B cell (primary cell): Measurements from ENCODE around the gene SLC44A4. TPM values are rescaled to one million over a fixed set of nuclear protein-coding genes. Genes with fewer than 3 reads are reported as not detected.

Source experiments
- ATAC-seq: fragments of 200-7000 bp; cut with Tn5 transposase; one replicate; pipeline ENCODE4 v1.10.0; 2021; ENCODE audit warnings: low read depth, mild to moderate bottlenecking, moderate number of reproducible peaks, moderate library complexity
- CTCF ChIA-PET: fragments of 350-600 bp; sonication (Branson Sonifier 250); formaldehyde crosslinking; loops from one replicate; lab custom pipeline; 2021; ENCODE audit warnings: antibody characterized with exemption, inconsistent platforms; lab: Charles Lee
- POLR2A ChIA-PET: fragments of 350-600 bp; sonication (Branson Sonifier 250); formaldehyde crosslinking; loops from one replicate; lab custom pipeline; 2021; ENCODE audit warnings: antibody characterized with exemption; lab: Charles Lee
- DNase-seq: peaks from one replicate; pipeline ENCODE4 v3.0.0; 2013
- H2AFZ ChIP-seq: 2 replicates; pipeline ENCODE4 v1.6.1; 2012; ENCODE audit warnings: mild to moderate bottlenecking, low read depth, low read length; ENCODE audit not compliant: insufficient read depth, poor library complexity, severe bottlenecking
- H3K27ac ChIP-seq, 2 donors: 1 replicate in 1 of 2; 2 replicates in 1 of 2; pipeline ENCODE4 v1.5.1; 2012 to 2013; ENCODE audit warnings: low read length in 2 of 2, mild to moderate bottlenecking in 2 of 2, moderate library complexity in 1 of 2
- H3K27me3 ChIP-seq, 4 experiments: fragments of 200-600 bp in 1 of 4; sonication (generic) in 1 of 4; replicated peaks in 1 of 4; 1 replicate in 2 of 4; 2 replicates in 2 of 4; pipeline versions ENCODE4 v1.6.1 to v1.7.0; 2013 to 2016; ENCODE audit warnings: low read length in 3 of 4, mild to moderate bottlenecking in 2 of 4, mixed read lengths in 1 of 4, moderate library complexity in 1 of 4; ENCODE audit not compliant: insufficient read depth in 4 of 4, control insufficient read depth in 3 of 4; ENCODE audit errors: control extremely low read depth in 1 of 4
- H3K36me3 ChIP-seq, 2 experiments: replicated peaks in 1 of 2; 1 replicate in 1 of 2; 2 replicates in 1 of 2; pipeline versions ENCODE4 v1.6.1 to v1.7.1; 2013; ENCODE audit warnings: low read length in 1 of 2; ENCODE audit not compliant: insufficient read depth in 2 of 2, control insufficient read depth in 1 of 2; ENCODE audit errors: control extremely low read depth in 1 of 2, extremely low read depth in 1 of 2
- H3K4me1 ChIP-seq, 2 donors: fragments of 200-600 bp in 1 of 2; sonication (generic) in 1 of 2; 1 replicate in 1 of 2; 2 replicates in 1 of 2; pipeline versions ENCODE4 v1.5.1 to v1.6.1; 2013 to 2017; ENCODE audit warnings: low read length in 2 of 2; ENCODE audit not compliant: control insufficient read depth in 2 of 2, insufficient read depth in 2 of 2
- H3K4me2 ChIP-seq: replicated peaks from 2 replicates; pipeline ENCODE3; 2012; ENCODE audit warnings: mild to moderate bottlenecking, low read depth, low read length; ENCODE audit not compliant: poor library complexity, severe bottlenecking
- H3K4me3 ChIP-seq, 5 experiments: fragments of 200-600 bp in 1 of 5; sonication (generic) in 1 of 5; 1 replicate in 3 of 5; 2 replicates in 2 of 5; pipeline versions ENCODE4 v1.5.1 to v1.7.0; 2011 to 2016; ENCODE audit warnings: low read length in 4 of 5, mild to moderate bottlenecking in 4 of 5, low read depth in 2 of 5, control low read depth in 1 of 5, moderate library complexity in 1 of 5; ENCODE audit not compliant: insufficient read depth in 1 of 5; ENCODE audit errors: control extremely low read depth in 1 of 5, extremely low read depth in 1 of 5
- H3K79me2 ChIP-seq: fragments of 200-600 bp; sonication (generic); one replicate; pipeline ENCODE4 v1.6.0; 2016; ENCODE audit warnings: low read length; ENCODE audit not compliant: control insufficient read depth, insufficient read depth
- H3K9ac ChIP-seq: fragments of 200-600 bp; sonication (generic); 2 replicates; pipeline ENCODE4 v1.6.1; 2017; ENCODE audit warnings: mild to moderate bottlenecking, low read length, moderate library complexity
- H3K9me3 ChIP-seq, 3 donors: one replicate each; pipeline versions ENCODE4 v1.6.1 to v1.7.1; 2013; ENCODE audit warnings: low read length in 2 of 3; ENCODE audit not compliant: control insufficient read depth in 2 of 3, insufficient read depth in 1 of 3; ENCODE audit errors: control extremely low read depth in 1 of 3
- H4K20me1 ChIP-seq: 2 replicates; pipeline ENCODE4 v1.6.0; 2012; ENCODE audit warnings: mild to moderate bottlenecking, low read length; ENCODE audit not compliant: insufficient read depth, control insufficient read depth, poor library complexity, severe bottlenecking
- H3K27ac Mint-ChIP-seq: one replicate; pipeline ENCODE4 v1.8.0; 2021; ENCODE audit warnings: mixed read lengths
- H3K27me3 Mint-ChIP-seq: one replicate; pipeline ENCODE4 v1.8.0; 2021; ENCODE audit warnings: mixed read lengths
- H3K4me1 Mint-ChIP-seq: one replicate; pipeline ENCODE4 v1.8.0; 2021; ENCODE audit warnings: mixed read lengths
- H3K4me3 Mint-ChIP-seq: one replicate; pipeline ENCODE4 v1.8.0; 2021; ENCODE audit warnings: mixed read lengths
- H3K9me3 Mint-ChIP-seq: one replicate; pipeline ENCODE4 v1.8.0; 2022; ENCODE audit warnings: mixed read lengths; ENCODE audit not compliant: insufficient read depth
- CTCF ChIP-seq: fragments of 200-600 bp; IDR thresholded peaks from one replicate; pipeline ENCODE4 v1.8.0; 2022; ENCODE audit warnings: antibody characterized with exemption, mild to moderate bottlenecking
- EZH2 ChIP-seq: IDR thresholded peaks from 2 replicates; pipeline ENCODE4 v1.6.1; 2012; ENCODE audit warnings: borderline replicate concordance, low read depth, mild to moderate bottlenecking, moderate library complexity, low read length; ENCODE audit not compliant: insufficient read depth, poor library complexity, severe bottlenecking
- WGBS: methylation state at CpG from one replicate; pipeline ENCODE4 v1.1.5; 2013; ENCODE audit warnings: missing lambda C conversion rate; ENCODE audit not compliant: insufficient coverage; 5-methylcytosine and 5-hydroxymethylcytosine counted together
- intact Hi-C: fragments of 100-400 bp; cut with micrococcal nuclease; formaldehyde crosslinking; loops from one replicate; pipeline ENCODE4 v1.10.0; 2022
- polyA plus RNA-seq: library from polyadenylated mRNA; depleted of rRNA; stranded (reverse); fragments of >200 nt; gene quantifications from 2 replicates; pipeline ENCODE4 v1.2.3, GENCODE V29; 2012
- total RNA-seq, 2 donors: library from RNA; stranded (reverse); fragments of 120-200 nt in 1 of 2; gene quantifications; 1 replicate in 1 of 2; 2 replicates in 1 of 2; pipeline versions ENCODE4 v1.2.3 to v1.2.4, GENCODE V29; 2013 to 2022

Gene SLC44A4
- total and polyA plus RNA-seq, 2 donors (not counting 1 experiment from before 2014, with no cell fraction given): not detected

GRCh38 chr6:31896856-31897611 is 18.2 kb upstream of the SLC44A4 start:
- peak overlapping the region; percentile 95 for H3K9ac ChIP-seq
- no peak for TF ChIP-seq CTCF
- no peak for TF ChIP-seq EZH2
- no peaks in the 10 kb centered on the region for H3K27me3 ChIP-seq
- Mint-ChIP-seq H3K27me3 (no peaks in the 10 kb centered on the region), H3K4me1 (peaks cover 31% of the 10 kb centered on the region), H3K4me3 (peak overlapping the region; percentile 82), H3K9me3 (no peaks in the 10 kb centered on the region), H3K27ac (peak overlapping the region; percentile 87)
- H3K4me2 ChIP-seq: peak overlapping the region; percentile 96
- H3K4me3 ChIP-seq: peak overlapping the region in 4 of 5 experiments; percentile 80 to 100 (median 91)
- intact Hi-C loops: loop anchor here (1.0 to 5.0 kb wide), 7 partner anchors 34 to 350 kb away; partner anchors contain the start of genes ATP6V1G2, BAG6, CLIC1 and NFKBIL1
- H2AFZ ChIP-seq: peak overlapping the region; percentile 99
- H3K36me3 ChIP-seq: peaks cover 0 to 17% of the 10 kb centered on the region in 2 experiments
- peak overlapping the region; percentile 63 to 78 for H3K27ac ChIP-seq
- ChIA-PET CTCF (interaction anchor here (1.1 to 1.3 kb wide), 2 partner anchors 61 to 64 kb away, joined by 3 to 5 read pairs; no protein-coding TSS in a partner anchor), POLR2A (interaction anchor here (0.6 to 1.7 kb wide), 4 partner anchors 11 to 738 kb away, joined by 3 to 9 read pairs (median 6); partner anchors contain the start of genes DDAH2 and DXO)
- H3K79me2 ChIP-seq: peaks cover 4% of the 10 kb centered on the region
- no peaks in the 10 kb centered on the region for H4K20me1 ChIP-seq
- H3K4me1 ChIP-seq: peaks cover 9 to 25% of the 10 kb centered on the region in 2 donors
- peak; percentile 4 for ATAC-seq
- 4% methylated on average over 35 of the region's 62 CpGs for WGBS
- no peak for DNase-seq
- H3K9me3 ChIP-seq: no peaks in the 10 kb centered on the region

- H3K79me2 ChIP-seq: peaks cover 4% of the 10 kb centered on the region
- peak overlapping the region; percentile 63 to 78 for H3K27ac ChIP-seq
- CTCF ChIA-PET: interaction anchor here (0.6 kb wide), 1 partner anchor 11 kb away, joined by 3 read pairs; no protein-coding TSS in a partner anchor
- intact Hi-C loops: loop anchor here (2.0 to 5.0 kb wide), 5 partner anchors 159 to 350 kb away; partner anchors contain the start of genes ATP6V1G2, BAG6, CLIC1 and NFKBIL1
- no peaks in the 10 kb centered on the region for H4K20me1 ChIP-seq
- ATAC-seq (no peak), DNase-seq (no peak)
- H3K4me1 Mint-ChIP-seq: peaks cover 31% of the 10 kb centered on the region
- H3K9ac ChIP-seq: peak overlapping the region; percentile 95
- H2AFZ ChIP-seq: peak overlapping the region; percentile 99
- whole genome bisulfite sequencing: 32% methylated on average over 2 of the region's 4 CpGs
- TF ChIP-seq CTCF (no peak), EZH2 (no peak)
- H3K27ac Mint-ChIP-seq: peak overlapping the region; percentile 87
- POLR2A ChIA-PET: interaction anchor here (1.7 kb wide), 1 partner anchor 74 kb away, joined by 6 read pairs; the partner anchor contains the start of gene DXO
- H3K4me2 ChIP-seq: peak overlapping the region; percentile 96
- H3K27me3 Mint-ChIP-seq: no peaks in the 10 kb centered on the region
- peak overlapping the region; percentile 82 for H3K4me3 Mint-ChIP-seq
- peaks cover 0 to 21% of the 10 kb centered on the region in 2 experiments for H3K36me3 ChIP-seq
- H3K27me3 ChIP-seq: no peaks in the 10 kb centered on the region
- H3K4me1 ChIP-seq: peaks cover 9 to 25% of the 10 kb centered on the region in 2 donors
- H3K9me3 ChIP-seq: no peaks in the 10 kb centered on the region
- no peaks in the 10 kb centered on the region for H3K9me3 Mint-ChIP-seq
- H3K4me3 ChIP-seq: peak overlapping the region in 4 of 5 experiments; percentile 80 to 100 (median 91)
These were observed 17.7 kb upstream of the SLC44A4 start for GRCh38 chr6:31896493-31896855.
